HG03060 (cell line): ENCODE results near the gene ANKRD24.
"Not testable (repeated sequence)": the region's sequence is repeated elsewhere in the genome, so short reads cannot be mapped to it uniquely, and the experiment has no call there.

Source experiments
- ATAC-seq: cut with Tn5 transposase; IDR thresholded peaks from one replicate; pipeline ENCODE4 v1.9.1; 2021; ENCODE audit warnings: low read depth, moderate number of reproducible peaks; ENCODE audit not compliant: unreplicated experiment

ANKRD24 gene

GRCh38 chr19:4196587-4197148 lies 14.2 kb downstream of the ANKRD24 start:
- no peak for ATAC-seq

GRCh38 chr19:4197228-4197624 lies 14.7 kb downstream of the ANKRD24 start:
- no peak for ATAC-seq

- ATAC-seq, result no peak
Measured at GRCh38 chr19:4197625-4198466, 15.4 kb downstream of the ANKRD24 start.

GRCh38 chr19:4198467-4199126 lies 16.1 kb downstream of the ANKRD24 start:
- ATAC-seq, result no peak

DNA sequence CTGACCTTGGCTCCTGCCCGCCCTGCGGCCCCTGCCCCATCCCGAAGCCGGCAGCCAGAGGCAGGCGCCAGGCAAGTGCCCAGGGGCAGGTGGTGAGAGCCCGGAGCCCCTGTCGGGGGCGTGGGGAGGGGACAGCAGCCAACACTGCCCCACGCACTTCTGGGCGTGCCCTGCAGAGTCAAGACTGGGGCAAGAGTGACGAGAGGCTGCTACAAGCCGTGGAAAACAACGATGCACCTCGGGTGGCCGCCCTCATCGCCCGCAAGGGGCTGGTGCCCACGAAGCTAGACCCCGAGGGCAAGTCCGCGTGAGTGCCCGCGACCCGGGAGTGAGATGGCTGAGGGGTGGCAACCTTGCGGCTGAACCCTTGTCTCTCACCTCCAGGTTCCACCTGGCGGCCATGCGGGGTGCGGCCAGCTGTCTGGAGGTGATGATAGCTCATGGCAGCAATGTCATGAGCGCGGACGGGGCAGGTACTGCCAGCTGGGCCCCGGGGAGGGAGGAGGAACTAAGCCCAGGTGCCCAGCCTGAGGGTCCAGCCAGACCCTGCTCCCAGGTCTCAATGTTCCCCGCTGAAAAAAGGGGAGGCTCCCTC lies 17.3 kb downstream of the ANKRD24 start:
- ATAC-seq, result no peak

DNA sequence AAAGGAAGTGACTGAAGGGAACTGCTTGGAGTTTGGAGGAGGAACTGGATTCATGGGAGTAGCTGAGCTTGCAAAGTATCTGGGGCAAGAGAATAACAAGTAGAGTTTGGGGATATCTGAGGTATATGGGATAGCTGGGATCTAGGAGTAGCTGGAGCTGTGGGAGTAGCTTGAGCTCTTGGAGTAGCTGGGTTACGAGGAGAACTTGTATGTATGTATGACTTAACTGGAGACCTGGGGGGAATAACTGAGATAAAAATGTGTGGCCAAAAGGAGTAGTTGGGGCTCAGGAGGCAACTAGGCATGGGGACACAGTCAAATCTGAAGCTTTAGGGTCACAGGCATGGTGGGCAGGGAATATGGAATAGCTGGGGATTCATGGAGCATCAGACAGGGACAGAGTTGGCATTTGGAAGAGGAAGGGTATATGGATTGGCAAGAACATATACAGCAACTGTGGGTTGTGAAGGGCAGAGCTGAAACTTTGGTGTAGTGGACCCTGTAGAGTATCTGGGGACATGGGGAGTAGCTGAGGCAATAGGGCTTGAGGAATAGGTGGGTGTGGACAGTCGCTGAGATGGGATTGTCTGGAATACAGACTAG lies 18.6 kb downstream of the ANKRD24 start:
- ATAC-seq, result no peak

- no peak for ATAC-seq
Measured at GRCh38 chr19:4201798-4202197, 19.3 kb downstream of the ANKRD24 start.

GRCh38 chr19:4206818-4207484 lies 24.5 kb downstream of the ANKRD24 start:
- no peak for ATAC-seq

GRCh38 chr19:4208385-4209094 lies 26.1 kb downstream of the ANKRD24 start:
- ATAC-seq, result no peak

GRCh38 chr19:4210166-4210731 lies 27.8 kb downstream of the ANKRD24 start:
- ATAC-seq, result no peak

DNA sequence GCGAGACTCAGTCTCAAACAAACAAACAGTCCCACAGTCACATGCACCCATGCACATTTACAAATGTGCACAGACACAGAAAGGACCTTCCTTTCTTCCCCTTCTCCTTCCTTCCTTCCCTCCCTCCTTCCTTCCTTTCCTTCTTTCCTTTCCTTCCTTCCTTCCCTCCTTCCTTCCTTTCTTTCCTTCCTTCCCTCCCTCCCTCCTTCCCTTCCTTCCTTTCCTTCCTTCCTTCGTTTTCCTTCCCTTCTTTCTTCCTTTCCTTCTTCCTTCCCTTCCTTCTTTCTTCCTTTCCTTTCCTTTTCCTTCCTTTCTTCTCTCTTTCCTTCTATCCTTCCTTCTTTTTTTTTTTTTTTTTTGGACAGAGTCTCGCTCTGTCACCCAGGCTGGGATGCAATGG lies 30.6 kb downstream of the ANKRD24 start:
- ATAC-seq, result no peak

DNA sequence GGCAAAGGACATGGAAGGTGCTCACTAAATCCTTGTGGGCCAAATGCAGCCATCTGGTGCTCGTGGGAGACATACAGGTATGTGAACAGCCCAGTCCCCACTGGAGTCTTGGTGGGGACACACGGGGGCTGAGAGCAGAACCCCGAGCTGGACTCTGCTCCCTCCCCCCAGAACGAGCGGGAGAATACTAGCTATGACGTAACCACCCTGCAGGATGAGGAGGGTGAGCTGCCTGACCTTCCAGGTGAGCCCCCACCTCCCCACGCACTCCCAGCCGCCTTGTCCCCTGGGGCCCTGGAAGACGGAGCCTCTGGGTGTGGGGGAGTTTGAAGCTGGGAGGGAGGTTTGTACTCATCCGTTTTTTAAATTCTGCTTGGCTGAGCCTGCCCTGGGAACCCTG lies 33.3 kb downstream of the ANKRD24 start:
- no peak for ATAC-seq

- no peak for ATAC-seq
Measured at GRCh38 chr19:4216846-4217245, 34.4 kb downstream of the ANKRD24 start.

DNA sequence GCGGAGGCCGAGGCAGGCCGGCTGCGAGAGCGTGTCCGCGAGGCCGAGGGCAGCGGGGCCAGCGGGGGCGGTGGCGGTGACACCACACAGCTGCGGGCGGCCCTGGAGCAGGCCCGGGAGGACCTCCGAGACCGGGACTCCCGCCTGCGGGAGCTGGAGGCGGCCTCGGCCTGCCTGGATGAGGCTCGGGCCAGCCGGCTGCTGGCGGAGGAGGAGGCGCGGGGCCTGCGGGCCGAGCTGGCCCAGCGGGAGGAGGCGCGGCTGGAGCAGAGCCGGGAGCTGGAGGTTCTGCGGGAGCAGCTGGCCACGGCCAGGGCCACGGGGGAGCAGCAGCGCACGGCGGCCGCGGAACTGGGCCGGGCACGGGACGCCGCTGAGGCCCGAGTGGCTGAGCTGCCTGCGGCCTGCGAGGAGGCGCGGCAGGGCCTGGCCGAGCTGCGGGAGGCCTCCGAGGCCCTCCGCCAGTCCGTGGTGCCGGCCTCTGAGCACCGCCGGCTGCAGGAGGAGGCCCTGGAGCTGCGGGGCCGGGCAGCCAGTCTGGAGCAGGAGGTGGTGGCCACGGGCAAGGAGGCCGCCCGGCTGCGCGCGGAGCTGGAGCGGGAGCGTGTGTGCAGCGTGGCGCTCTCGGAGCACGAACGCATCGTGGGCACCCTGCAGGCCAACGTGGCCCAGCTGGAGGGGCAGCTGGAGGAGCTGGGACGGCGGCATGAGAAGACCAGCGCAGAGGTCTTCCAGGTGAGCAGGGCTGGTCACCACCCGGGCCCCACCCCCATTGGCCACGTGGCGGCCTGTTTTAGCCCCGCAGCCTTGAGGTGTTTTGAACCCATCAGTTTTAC lies 35.2 kb downstream of the ANKRD24 start:
- ATAC-seq, result no peak

DNA sequence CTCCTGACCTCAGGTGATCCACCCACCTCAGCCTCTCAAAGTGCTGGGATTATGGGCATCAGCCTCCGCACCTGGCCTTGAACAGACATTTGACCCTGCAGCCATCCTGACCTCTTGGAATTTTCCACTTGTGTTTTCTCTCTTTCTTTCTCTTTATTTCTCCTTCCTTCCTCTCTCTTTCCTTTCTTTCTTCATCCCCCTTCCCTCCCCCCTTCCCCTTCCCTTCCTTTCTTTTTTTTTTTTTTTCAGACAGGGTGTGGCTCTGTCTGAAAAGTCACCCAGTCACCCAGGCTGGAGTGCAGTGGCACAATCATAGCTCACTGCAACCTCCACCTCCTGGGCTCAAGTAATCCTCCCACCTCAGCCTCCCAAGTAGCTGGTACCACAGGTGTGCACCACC lies 36.0 kb downstream of the ANKRD24 start:
- ATAC-seq, result not testable (repeated sequence)

DNA sequence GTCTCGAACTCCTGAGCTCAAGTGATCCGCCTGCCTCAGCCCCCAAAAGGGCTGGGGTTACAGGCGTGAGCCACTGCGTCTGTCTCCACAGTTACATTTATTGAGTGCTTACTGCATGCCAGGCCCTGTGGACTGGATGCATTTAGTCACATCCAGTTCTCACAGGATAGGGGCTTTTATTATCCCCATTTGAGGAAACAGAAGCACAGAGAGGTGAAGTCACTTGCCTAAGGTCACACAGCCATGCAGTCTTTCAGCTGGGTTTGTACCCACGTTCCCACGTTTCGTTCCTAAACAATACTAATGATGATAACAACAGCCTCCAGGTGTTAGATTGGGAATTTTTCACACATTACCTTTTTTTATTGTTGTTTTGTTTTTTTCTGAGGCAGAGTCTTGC lies 37.7 kb downstream of the ANKRD24 start:
- ATAC-seq, result no peak

DNA sequence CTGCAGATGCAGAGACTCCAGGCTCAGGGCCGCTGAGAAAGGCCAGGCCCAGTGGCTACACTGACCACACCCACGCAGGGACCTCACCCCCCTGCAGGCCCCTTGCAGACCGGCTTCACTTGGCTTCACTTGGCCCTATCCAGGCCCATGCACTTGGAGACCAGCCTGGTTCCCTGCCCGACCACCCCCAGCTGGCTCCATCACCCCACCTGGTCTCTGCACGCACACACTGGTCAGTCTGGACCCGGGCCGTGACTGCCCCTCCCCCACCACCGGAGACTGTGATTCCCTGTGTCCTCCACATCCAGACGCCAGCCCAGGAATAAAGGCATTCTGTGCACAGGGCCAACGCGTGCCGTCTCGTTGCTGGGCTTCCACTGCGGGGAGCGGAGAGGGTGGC lies 42.0 kb downstream of the ANKRD24 start:
- no peak for ATAC-seq

GRCh38 chr19:4225885-4226284 lies 43.4 kb downstream of the ANKRD24 start:
- no peak for ATAC-seq

DNA sequence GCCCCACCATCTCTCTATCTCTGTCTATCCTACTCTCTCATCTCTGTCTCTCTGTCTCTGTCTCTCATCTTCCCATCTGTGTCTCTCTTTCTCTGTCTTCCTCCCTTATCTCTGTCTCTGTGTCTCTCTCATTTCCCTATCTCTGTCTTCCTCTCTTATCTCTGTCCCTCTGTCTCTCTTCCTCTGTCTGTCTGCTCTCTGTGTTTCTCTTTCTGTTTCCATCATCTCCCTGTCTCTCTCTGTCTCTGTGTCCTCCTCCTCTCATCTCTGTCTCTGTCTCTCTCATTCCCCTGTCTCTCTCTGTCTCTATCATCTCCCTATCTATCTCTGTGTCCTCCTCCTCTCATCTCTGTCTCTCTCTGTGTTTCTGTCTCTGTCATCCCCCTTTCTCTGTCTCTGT lies 45.3 kb downstream of the ANKRD24 start:
- no peak for ATAC-seq
